Activated B cell treated with CpG ODN at 0.5 μM for 24 hours (primary cell): ENCODE data around the gene KIF20B. TPM values are rescaled to one million over a fixed set of nuclear protein-coding genes. Genes with fewer than 3 reads are reported as not detected.
A peak's percentile ranks its signal among the peaks of the same experiment; 100 is the strongest.

Source experiments
- ATAC-seq: fragments of 200-7000 bp; cut with Tn5 transposase; one replicate; pipeline ENCODE4 v1.10.0; 2021; ENCODE audit warnings: low read depth, mild to moderate bottlenecking, moderate library complexity
- CTCF ChIA-PET: fragments of 350-600 bp; sonication (Branson Sonifier 250); formaldehyde crosslinking; loops from one replicate; lab custom pipeline; 2021; ENCODE audit warnings: antibody characterized with exemption; lab: Charles Lee
- POLR2A ChIA-PET: fragments of 350-600 bp; sonication (Branson Sonifier 250); formaldehyde crosslinking; loops from one replicate; lab custom pipeline; 2021; ENCODE audit warnings: antibody characterized with exemption; lab: Charles Lee
- DNase-seq: peaks from one replicate; pipeline ENCODE4 v3.0.0; 2022
- H3K27ac Mint-ChIP-seq: one replicate; pipeline ENCODE4 v1.8.0; 2020; ENCODE audit warnings: mixed read lengths
- H3K27me3 Mint-ChIP-seq: one replicate; pipeline ENCODE4 v1.8.0; 2021; ENCODE audit warnings: mixed read lengths
- H3K36me3 Mint-ChIP-seq: one replicate; pipeline ENCODE4 v1.8.0; 2021; ENCODE audit warnings: low read depth, mixed read lengths
- H3K4me1 Mint-ChIP-seq: one replicate; pipeline ENCODE4 v1.8.0; 2021; ENCODE audit warnings: mixed read lengths
- H3K4me3 Mint-ChIP-seq: one replicate; pipeline ENCODE4 v1.8.0; 2020; ENCODE audit warnings: mild to moderate bottlenecking, mixed read lengths
- H3K9me3 Mint-ChIP-seq: one replicate; pipeline ENCODE4 v1.8.0; 2020; ENCODE audit warnings: mixed read lengths
- CTCF ChIP-seq: fragments of 200-600 bp; IDR thresholded peaks from one replicate; pipeline ENCODE4 v1.8.0; 2022; ENCODE audit warnings: antibody characterized with exemption, mild to moderate bottlenecking
- intact Hi-C: fragments of 100-400 bp; cut with micrococcal nuclease; formaldehyde crosslinking; loops from one replicate; pipeline ENCODE4 v1.15.1; 2024
- total RNA-seq: library from RNA; stranded (reverse); gene quantifications from 2 replicates; pipeline ENCODE4 v1.2.3, GENCODE V29; 2022

The KIF20B gene
- 23.8 and 24.0 TPM in 2 replicates for total RNA-seq

GRCh38 chr10:89701242-89702120 lies at the start of gene KIF20B:
TSS of gene KIF20B (plus strand) at chr10:89701590. CDS start at chr10:89705295, 3,705 bp downstream.
- peaks cover 13% of the 10 kb centered on the region for H3K36me3 Mint-ChIP-seq
- ChIA-PET POLR2A (interaction anchor here (0.6 to 1.8 kb wide), 12 partner anchors 11 to 450 kb away, joined by 3 to 28 read pairs (median 4); partner anchors contain the start of genes IFIT5 and LIPA), CTCF (interaction anchor here (0.8 to 1.9 kb wide), 10 partner anchors 37 to 484 kb away, joined by 3 to 6 read pairs (median 3); no protein-coding TSS in a partner anchor)
- peak; percentile 97 for ATAC-seq
- intact Hi-C loops = loop anchor here (1.0 to 10.0 kb wide), 10 partner anchors 28 to 1170 kb away; partner anchors contain the start of genes FAS, IFIT5, LIPA and RPP30
- H3K4me1 Mint-ChIP-seq = peaks cover 39% of the 10 kb centered on the region
- peak; percentile 91 for DNase-seq
- H3K9me3 Mint-ChIP-seq = no peaks in the 10 kb centered on the region
- H3K4me3 Mint-ChIP-seq = peak within 1 kb of the TSS; percentile 96
- peak within 1 kb of the TSS; percentile 98 for H3K27ac Mint-ChIP-seq
- no peaks in the 10 kb centered on the region for H3K27me3 Mint-ChIP-seq
- no peak for TF ChIP-seq CTCF

GRCh38 chr10:89651916-89652573 lies 49.3 kb upstream of the KIF20B start:
- H3K9me3 Mint-ChIP-seq = peaks cover 10% of the 10 kb centered on the region

GRCh38 chr10:89652806-89653370 lies 48.5 kb upstream of the KIF20B start:
- no peaks in the 10 kb centered on the region for H3K27me3 Mint-ChIP-seq
- ATAC-seq = no peak

More at GRCh38 chr10:89651916-89652573, 49.3 kb upstream of the KIF20B start:
- H3K4me1 Mint-ChIP-seq = peaks cover 40% of the 10 kb centered on the region
- peak; percentile 67 for ATAC-seq
- intact Hi-C loops = no loop called here
- DNase-seq = no peak
- POLR2A ChIA-PET = no interaction called here
- CTCF ChIA-PET = no interaction called here
- H3K4me3 Mint-ChIP-seq = no peak overlapping the region
- peak overlapping the region; percentile 68 for H3K27ac Mint-ChIP-seq
- no peak for TF ChIP-seq CTCF
- peaks cover 5% of the 10 kb centered on the region for H3K36me3 Mint-ChIP-seq
- no peaks in the 10 kb centered on the region for H3K27me3 Mint-ChIP-seq

GRCh38 chr10:89653410-89653869 lies 48.0 kb upstream of the KIF20B start:
- ChIA-PET POLR2A (interaction anchor here (0.6 to 1.1 kb wide), 3 partner anchors 9 to 325 kb away, joined by 3 to 5 read pairs (median 3); no protein-coding TSS in a partner anchor), CTCF (no interaction called here)
- H3K4me1 Mint-ChIP-seq = peaks cover 38% of the 10 kb centered on the region
- H3K27me3 Mint-ChIP-seq = no peaks in the 10 kb centered on the region
- H3K4me3 Mint-ChIP-seq = no peak overlapping the region
- peaks cover 5% of the 10 kb centered on the region for H3K36me3 Mint-ChIP-seq
- no peak for TF ChIP-seq CTCF
- intact Hi-C loops = no loop called here
- ATAC-seq = no peak
- DNase-seq = no peak
- H3K9me3 Mint-ChIP-seq = peaks cover 10% of the 10 kb centered on the region
- H3K27ac Mint-ChIP-seq = peak overlapping the region; percentile 46

More at GRCh38 chr10:89652806-89653370, 48.5 kb upstream of the KIF20B start:
- Mint-ChIP-seq H3K27ac (peak overlapping the region; percentile 68), H3K36me3 (peaks cover 5% of the 10 kb centered on the region), H3K4me3 (no peak overlapping the region), H3K9me3 (peaks cover 10% of the 10 kb centered on the region), H3K4me1 (peaks cover 38% of the 10 kb centered on the region)
- POLR2A ChIA-PET = interaction anchor here (0.6 to 1.1 kb wide), 3 partner anchors 9 to 325 kb away, joined by 3 to 5 read pairs (median 3); no protein-coding TSS in a partner anchor
- TF ChIP-seq CTCF = no peak
- CTCF ChIA-PET = no interaction called here
- DNase-seq = no peak
- intact Hi-C loops = no loop called here
